Stimulated activated CD4-positive, alpha-beta T cell treated with anti-CD3 and anti-CD28 coated beads, Interleukin-1b, Interleukin-23, amount 100 ng/mL, for 4 hours (primary cell): Measurements from ENCODE around the gene IGFL2.
"Not testable (repeated sequence)": the region's sequence is repeated elsewhere in the genome, so short reads cannot be mapped to it uniquely, and the experiment has no call there.

ENCODE experiments used
- DNase-seq, 2 donors: peaks; one replicate each; pipeline ENCODE4 v3.0.0-alpha.2; 2020; ENCODE audit warnings: low read depth in 2 of 2

IGFL2 gene

DNA sequence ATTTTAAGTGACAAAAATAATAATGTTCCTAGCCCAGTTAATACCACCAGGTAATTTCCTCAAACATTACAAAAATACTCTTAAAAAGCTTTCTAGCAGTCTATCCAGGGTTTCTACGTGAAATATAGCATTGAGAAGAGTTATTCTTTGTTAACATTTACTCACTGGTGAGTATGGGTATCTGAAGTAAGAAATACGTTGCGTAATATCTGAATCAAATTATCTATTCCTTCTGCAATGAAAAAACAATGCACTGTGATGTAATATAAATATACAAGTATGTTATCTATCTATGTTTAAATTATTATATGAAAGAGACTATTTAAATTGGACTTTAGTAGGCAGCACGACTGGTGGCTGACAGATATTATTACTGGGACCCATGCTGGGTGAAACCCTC, 5.7 kb upstream of the IGFL2 start:
- no peak for DNase-seq

DNA sequence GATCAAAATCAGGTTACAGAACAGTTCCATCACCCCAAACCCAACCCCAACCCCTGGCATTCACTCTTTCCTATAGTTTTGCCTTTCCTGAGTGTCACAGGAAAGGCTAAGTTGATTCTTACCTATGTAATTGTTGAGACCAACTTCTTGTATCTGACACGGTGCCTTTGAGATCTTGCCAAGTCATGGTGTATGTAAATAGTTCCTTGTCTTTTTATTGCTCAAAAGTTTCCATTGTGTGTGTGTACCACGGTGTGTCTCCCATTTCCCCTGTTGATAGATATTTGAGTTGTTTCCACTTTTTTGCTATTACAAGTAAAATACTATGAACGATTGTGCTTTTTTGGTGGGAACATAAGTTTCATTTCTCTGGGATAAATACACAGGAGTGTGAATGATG, 3.3 kb upstream of the IGFL2 start:
- DNase-seq, result no peak

DNA sequence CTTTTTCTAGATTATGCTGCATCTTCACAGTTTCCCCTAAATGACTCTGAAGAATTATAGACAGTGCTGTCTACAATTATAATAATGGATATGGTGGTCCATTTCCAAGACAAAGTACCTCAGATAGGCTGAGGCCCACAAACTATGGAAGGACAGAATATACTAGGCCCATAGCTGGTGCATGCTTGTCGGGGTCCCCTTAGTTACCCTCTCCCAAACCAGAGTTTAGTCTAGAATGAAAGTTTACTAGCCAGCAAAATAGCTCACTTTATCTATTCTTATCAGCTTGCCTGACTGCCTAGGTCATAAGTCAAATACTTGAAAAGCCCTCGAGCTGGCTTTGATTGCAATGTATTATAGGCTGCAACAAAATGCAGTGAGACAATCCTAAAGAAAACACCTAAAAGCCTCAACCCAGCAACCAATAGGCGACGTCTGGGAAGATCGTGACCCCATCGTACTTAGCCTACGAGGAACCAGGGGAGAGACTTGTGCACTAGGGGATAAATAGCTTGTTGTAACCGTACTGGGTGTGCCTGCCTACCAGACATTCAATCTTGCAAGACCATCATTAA, 785 bp upstream of the IGFL2 start:
- no peak for DNase-seq

DNA sequence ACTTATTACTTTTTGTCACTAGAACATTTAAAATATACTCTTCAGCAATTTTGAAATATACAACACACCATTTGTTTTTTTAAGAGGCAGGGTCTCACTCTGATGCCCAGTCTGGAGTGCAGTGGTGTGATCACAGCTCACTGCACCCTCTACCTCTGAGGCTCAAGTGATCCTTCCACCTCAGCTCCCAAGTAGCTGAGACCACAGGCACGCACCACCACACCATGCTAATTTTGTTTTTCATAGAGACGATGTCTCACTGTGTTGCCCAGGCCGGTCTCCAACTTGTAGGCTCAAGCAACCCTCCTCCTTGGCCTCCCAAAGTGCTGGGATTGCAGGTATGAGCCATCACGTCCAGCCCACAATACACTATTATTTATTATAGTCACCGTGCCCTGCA, 2.6 kb downstream of the IGFL2 start:
- DNase-seq, result no peak

DNA sequence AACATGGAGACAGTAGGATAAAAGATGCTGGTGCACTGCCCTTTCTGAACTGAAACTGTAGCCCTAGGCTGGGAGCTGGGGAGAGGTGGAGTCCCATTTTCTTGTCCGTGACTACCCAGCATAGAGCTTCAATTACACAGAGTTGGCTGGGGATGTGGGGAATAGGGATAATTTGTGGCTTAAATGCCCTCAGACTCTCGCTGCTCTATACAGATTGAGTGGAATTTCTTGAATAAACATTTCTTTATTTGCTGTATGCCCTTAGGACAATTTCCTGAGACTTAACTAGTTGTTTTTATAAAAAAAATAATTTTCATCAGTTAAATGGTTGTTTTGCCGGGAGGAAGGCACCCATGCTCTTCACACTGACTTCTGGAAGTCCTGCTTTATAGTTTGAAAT, 7.2 kb downstream of the IGFL2 start:
- DNase-seq, result no peak

DNA sequence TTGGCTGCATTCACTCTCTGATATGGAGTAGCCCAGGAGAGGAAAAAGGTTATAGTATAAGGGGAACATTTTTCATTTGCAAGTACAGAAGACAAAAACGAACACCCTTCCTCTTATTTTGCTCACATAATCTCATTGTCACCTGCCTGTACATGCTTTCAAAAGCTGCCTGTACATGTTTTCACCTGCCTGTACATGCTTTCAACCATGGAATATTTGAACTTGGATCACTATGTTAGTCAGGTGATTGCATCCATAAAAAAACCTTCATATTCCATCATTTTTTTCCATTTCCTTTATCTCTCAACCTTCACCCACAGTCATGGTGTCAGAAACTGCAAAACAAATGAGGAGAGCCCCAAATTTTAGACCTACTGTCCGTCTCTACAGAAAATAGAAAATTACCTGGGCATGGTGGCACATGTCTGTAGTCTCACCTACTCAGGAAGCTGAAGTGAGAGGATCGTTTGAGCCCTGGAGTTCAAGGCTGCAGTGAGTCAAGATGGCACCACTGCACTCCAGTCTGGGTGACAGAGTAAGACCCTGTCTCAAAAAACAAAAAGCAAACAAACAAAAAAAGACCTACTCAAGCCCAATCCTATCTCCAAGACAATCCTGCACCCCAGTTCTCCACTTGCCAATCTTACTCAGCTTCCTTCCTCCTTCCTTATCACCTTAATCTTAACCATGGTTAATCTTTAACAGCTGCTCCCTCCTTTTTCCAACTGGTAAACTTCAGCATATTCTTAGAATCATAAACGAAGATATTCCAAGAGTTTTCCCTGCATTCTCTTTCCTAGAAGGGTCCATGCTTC, 11.6 kb downstream of the IGFL2 start:
- DNase-seq, result no peak

DNA sequence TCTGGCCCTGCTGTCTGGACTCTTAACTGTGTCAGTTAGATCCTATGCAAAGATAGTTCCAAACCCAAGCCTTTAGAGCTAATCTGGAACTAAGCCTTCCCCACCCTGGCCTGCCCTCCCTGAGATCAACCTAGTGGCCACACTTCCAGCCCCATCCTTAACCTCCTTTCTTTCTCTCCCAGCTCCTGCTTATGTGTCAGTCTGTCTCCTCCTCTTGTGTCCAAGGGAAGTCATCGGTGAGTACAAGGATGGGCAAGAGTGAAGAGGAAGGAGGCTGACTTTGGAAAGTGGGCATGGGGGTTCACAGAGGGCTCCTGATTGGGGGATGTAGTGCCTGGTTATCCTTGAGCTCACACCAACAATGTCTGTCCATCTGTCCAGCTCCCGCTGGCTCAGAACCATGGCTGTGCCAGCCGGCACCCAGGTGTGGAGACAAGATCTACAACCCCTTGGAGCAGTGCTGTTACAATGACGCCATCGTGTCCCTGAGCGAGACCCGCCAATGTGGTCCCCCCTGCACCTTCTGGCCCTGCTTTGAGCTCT, 12.3 kb downstream of the IGFL2 start:
- DNase-seq, result no peak

DNA sequence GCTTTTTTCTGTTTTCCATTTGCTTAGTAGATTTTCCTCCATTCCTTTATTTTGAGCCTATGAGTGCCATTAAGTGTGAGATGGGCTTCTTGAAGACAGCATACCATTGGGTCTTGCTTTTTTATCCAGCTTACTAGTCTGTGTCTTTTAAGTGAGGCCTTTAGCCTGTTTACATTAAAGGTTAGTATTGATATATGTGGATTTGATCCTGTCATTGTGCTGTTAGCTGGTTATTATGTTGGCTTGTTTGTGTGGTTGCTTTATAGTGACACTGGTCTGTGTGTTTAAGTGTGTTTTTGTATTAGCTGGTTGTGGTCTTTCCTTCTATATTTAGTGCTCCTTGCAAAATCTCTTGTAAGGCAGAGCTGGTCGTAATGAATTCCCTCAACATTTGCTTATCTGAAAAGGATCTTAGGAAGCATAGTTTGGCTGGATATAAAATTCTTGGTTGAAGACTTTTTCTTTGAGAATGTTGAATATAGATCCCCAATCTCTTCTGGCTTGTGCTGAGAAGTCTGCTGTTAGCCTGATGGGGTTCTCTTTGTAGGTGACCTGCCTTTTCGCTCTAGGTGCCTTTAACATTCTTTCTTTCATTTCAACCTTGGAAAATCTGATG, 13.7 kb downstream of the IGFL2 start:
- not testable (repeated sequence) for DNase-seq

DNA sequence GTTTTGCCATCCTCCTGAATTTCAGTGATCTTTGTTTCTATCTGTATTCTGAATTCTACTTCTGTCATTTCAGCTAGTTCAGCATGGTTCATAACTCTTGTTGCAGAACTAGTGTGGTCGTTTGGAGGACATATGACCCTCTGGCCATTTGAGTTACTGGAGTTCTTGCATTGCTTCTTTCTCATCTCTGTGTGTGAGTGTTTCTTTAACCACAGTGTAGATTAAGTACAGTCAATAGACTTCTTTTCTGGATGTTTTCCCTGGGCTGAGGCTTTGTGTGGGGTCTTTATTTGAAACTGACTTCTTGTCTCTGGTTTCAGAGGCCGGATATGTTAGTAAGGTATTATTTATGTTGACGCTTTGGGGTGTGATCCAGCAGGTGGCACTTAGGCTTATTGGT, 14.7 kb downstream of the IGFL2 start:
- no peak for DNase-seq

DNA sequence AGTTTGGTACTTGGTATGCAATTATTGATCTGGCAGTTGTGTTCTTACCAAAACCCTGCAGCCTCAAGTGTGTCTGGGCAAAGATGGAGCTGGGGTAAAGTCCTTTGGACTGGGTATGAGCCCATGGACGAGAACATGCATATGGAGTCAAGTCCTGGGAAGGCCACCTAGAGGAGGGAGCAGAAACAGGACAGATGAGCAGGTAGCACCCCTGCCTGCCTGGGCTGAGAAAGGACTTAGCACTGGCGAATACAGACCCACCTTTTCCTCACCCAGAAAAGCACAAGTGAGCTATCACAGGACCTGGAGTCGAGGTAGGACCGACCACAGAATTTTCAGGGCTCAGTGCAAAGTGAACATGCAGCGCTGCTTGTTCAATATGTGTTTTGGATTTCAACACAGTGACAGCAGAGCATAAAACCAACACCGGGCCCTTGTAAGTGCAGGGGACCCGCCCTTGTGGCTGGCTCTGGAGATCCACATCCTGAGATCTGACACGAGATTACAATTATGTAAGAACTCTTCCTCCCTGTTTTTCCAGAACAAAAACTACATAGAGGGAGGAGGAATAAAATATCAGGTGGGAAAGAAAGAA, 25.9 kb downstream of the IGFL2 start:
- no peak for DNase-seq

DNA sequence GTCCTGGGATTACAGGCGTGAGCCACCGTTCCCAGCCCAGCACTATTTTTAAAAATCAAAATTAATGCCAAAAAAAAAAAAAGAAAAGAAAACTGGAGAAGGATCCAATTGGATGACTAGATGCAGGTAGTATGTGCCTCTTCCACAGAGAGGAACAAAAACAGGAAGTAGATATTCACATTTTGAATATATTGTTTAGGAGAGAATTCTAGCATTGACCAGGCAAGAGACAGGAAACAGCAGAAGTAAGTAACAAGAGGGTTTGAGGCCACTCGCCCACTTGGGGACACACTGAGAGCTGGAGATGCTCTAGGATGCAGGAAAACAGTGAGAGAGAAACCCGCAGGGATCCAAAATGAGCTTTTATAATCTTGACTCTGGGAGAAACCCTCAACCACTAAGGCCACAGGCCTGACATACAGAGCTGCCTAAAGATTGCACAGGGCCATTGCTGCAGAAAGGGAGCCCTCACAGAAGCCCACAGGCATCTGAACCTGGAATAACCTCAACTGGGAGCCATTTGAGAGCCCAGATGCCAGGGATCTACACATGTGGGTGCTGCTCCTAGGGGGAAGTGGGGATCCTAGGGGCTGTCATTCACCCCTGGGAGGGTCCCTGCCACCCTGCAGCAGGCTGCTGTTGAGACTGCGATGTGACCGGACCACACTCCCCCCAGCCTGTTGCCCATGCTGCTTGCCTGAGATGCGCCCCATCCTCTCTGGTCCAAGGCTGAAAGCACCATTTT, 28.2 kb downstream of the IGFL2 start:
- DNase-seq, result no peak

DNA sequence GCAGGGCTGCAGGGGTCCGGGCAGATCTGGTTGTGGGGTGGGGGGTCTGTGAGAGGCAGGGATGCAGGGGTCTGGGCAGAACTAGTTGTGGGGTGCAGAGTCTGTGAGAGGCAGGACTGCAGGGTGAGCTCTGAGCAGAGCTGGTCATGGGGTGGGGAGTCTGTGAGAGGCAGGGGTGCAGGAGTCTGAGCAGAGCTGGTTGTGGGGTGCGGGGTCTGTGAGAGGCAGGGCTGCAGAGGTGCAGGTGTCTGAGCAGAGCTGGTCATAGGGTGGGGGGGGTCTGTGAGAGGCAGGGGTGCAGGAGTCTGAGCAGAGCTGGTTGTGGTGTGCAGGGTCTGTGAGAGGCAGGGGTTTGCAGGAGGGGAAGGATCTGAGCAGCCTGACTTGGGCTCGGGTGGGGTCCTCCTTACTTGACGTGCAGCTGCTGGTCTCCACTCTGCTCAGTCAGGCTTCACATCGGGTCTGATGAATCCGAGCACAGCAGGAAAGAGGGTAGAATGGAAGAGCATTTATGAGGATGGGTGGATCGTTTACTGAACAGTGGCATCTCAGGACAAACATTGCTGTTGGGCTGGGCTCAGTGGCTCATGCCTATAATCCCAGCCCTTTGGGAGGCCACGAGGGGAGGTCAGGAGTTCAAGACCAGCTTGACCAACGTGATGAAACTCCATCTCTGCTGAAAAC, 31.2 kb downstream of the IGFL2 start:
- DNase-seq, result no peak

DNA sequence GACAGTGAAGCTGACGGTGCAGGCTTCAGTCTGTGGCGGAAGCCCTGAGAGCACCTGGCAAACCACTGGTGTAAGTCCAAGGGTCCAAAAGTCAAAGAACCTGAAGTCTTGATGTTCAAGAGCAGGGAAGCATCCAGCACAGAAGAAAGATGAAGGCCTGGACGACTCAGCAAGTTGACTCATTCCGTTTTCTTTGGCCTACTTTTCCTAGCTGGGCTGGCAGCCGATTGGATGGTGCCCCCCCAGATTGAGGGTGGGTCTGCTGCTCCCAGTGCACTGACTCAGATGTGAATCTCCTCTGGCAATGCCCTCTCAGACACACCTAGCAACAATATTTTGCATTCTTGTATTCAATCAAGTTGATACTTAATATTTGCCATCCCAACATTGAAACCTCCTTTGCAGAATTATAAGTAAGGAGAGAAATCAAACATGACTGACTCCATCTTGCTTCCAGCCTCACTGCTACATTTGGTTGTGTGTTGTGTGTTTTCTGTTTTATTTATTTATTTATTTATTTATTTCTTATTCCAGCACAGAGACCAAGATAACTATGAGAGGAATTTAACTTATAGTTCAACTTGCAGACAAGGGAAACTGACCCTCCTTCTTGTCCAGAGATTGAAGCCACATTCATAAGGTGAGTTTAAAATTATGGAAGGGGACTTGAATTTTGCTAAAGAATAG, 32.8 kb downstream of the IGFL2 start:
- no peak for DNase-seq

DNA sequence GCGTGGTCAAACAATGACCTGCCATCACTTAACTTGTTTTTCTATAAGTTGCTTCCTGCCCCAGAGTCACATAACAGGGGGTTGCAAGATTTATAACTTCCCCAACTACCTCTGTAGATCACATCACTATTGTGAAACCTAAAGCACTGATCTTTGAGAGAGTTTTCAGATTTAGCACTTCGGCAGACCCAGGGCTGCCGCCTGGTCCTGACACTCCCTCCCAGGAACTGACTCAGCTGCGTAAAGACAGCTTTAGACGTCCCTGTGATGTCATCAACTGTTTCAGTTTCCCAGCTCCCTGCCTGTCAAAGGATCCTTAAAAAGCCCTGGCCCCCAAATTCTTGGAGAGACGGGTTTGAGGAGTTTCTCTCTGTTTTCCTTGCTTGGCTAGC, 33.3 kb downstream of the IGFL2 start:
- DNase-seq, result no peak

DNA sequence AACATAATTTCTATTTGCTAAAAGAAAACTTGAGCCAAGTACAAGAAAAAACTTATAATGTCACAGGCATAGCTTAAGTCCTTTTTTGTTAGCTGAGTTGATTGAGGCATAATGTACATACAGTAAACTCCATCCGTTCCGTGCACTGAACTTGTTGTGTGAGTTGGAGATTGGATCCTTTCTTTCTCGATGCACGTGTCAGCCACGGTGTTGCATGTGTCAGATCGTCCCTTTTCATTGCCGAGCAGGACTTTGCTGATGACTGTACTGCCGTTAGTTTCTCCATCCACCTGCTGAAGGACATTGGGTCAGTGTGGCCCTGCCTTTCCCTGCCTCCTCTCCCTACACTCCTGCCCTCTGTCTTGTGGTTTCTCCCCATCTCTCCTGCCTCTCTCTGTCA, 34.4 kb downstream of the IGFL2 start:
- DNase-seq, result no peak

DNA sequence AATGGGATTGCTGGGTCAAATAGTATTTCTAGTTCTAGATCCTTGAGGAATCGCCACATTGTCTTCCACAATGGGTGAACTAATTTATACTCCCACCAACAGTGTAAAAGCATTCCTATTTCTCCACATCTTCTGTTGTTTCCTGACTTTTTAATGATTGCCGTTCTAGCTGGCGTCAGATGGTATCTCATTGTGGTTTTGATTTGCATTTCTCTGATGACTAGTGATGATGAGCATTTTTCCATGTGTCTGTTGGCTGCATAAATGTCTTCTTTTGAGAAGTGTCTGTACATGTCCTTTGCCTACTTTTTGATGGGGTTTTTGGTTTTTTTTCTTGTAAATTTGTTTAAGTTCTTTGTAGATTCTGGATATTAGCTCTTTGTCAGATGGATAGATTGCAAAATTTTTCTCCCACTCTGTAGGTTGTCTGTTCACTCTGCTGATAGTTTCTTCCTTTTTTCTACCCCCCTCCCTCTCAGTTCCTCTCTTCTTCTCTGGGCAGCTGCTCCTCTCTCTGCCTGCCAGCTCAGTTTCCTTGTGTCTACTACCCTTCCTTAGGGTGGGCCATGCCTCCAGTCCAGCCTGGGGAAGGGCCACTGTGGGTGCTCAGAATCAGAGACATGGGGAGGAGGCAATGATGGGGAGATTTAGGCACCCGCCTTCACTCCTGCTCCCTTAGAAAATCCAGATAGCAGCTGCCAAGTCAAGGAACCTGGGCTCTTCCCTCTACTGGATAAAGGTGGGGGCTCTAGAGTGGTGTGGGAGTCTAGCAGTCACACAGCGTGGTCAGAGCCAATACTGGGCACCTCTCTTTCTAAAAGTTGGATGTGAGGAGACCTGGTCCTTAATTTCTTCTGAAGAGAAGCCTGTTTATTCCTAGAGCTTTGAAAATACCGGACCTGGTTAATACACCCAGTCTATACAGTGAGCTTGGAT, 37.0 kb downstream of the IGFL2 start:
- DNase-seq, result not testable (repeated sequence)

DNA sequence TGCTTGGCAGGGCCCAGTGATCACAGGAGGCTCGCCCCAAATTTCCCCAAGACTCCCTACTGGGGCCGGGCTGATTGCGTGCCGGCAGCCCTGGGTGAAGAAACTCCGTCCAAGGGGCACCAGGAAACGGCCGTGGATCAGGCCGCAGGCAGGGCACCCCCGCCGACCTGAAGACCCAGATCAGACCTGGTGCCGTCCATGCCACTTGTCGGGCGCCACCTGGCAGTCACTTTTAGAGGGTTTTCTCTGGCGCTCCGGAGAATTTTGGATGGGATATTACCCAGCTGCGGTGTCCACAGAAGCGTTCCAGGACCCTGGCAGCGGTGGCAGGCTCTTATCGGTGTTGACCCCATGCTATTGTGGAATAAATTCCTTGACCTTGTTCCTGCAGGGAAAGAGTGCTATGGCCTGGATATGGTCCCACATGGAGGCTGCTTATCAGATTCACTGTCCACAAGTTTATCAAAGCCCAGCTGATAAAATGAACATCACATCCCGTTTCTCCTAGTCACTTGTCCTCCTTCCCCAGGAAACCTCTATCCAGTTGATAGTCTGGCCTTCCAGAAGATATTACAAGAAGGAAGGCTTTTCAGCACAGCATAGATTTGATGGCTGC, 38.2 kb downstream of the IGFL2 start:
- DNase-seq, result no peak

DNA sequence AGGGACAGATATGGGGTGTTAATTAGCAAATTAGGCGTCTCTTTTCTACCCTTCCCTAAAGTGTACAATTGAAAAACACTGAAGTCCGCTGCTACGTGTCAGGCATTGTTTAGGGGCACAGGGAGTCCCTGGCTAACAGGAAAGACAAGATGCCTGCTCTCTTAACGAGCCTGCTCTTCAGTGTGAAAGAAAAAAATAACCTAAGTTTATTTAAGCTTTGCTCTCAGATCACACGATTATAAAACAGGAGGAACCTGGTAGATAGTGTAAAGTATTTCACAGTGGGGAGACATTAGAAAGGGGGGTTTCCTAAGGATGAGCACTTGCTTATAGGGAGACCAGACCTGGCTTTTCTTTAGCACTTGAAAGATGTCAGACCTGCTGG, 38.7 kb downstream of the IGFL2 start:
- DNase-seq, result no peak
